IMR-90 (cell line): ENCODE measurements around the gene PWWP3B. TPM values are rescaled to one million over a fixed set of nuclear protein-coding genes. Genes with fewer than 3 reads are reported as not detected.
"Not testable (repeated sequence)": the region's sequence is repeated elsewhere in the genome, so short reads cannot be mapped to it uniquely, and the experiment has no call there.

Experiments used
- ATAC-seq: fragments of 200-7000 bp; cut with Tn5 transposase; 2 replicates; pipeline ENCODE4 v1.9.1; 2020; ENCODE audit warnings: low read depth, mild to moderate bottlenecking, moderate library complexity
- BruUV-seq: library from RNA; stranded (reverse); fragments of 400-500 nt; replicated peaks from 2 replicates; lab custom pipeline; 2021; lab: Mats Ljungman, UMichigan
- CTCF ChIA-PET: fragments of 300-600 bp; formaldehyde crosslinking; extraction: SDS; loops from one replicate; lab custom pipeline; 2021; ENCODE audit warnings: antibody characterized with exemption; lab: Yijun Ruan, JAX
- POLR2A ChIA-PET: fragments of 300-600 bp; sonication (Branson Sonifier 250); formaldehyde crosslinking; loops from one replicate; lab custom pipeline; 2022; ENCODE audit warnings: antibody characterized with exemption; ENCODE audit not compliant: unreplicated experiment; lab: Charles Lee
- DNase-seq: peaks from one replicate; pipeline ENCODE4 v3.0.0; 2013
- H2AFZ ChIP-seq: replicated peaks from 2 replicates; pipeline ENCODE3; 2013; ENCODE audit warnings: low read length, mild to moderate bottlenecking; ENCODE audit not compliant: poor library complexity
- H2AK5ac ChIP-seq: 2 replicates; pipeline ENCODE4 v1.6.1; 2013; ENCODE audit warnings: low read depth, low read length, inconsistent platforms
- H2AK9ac ChIP-seq: replicated peaks from 2 replicates; pipeline ENCODE3; 2013; ENCODE audit warnings: mild to moderate bottlenecking, low read depth, low read length, moderate library complexity; ENCODE audit not compliant: poor library complexity
- H2BK120ac ChIP-seq: 2 replicates; pipeline ENCODE4 v1.6.1; 2013; ENCODE audit warnings: low read depth, low read length, inconsistent platforms
- H2BK15ac ChIP-seq: 3 replicates; pipeline ENCODE4 v1.6.1; 2013; ENCODE audit warnings: low read depth, low read length, inconsistent platforms
- H2BK20ac ChIP-seq: 2 replicates; pipeline ENCODE4 v1.6.1; 2013; ENCODE audit warnings: low read depth, mild to moderate bottlenecking, inconsistent platforms, low read length, moderate library complexity
- H2BK5ac ChIP-seq: 2 replicates; pipeline ENCODE4 v1.6.1; 2013; ENCODE audit warnings: mild to moderate bottlenecking, low read depth, low read length, inconsistent platforms; ENCODE audit not compliant: poor library complexity, severe bottlenecking
- H3K14ac ChIP-seq: replicated peaks from 2 replicates; pipeline ENCODE4 v1.6.1; 2013; ENCODE audit warnings: low read depth, low read length, inconsistent platforms
- H3K18ac ChIP-seq: 2 replicates; pipeline ENCODE4 v1.6.1; 2013; ENCODE audit warnings: low read depth, low read length, control low read depth
- H3K23ac ChIP-seq: 2 replicates; pipeline ENCODE4 v1.6.1; 2013; ENCODE audit warnings: low read depth, low read length, inconsistent platforms
- H3K27ac ChIP-seq: 2 replicates; pipeline ENCODE4 v1.5.1; 2013; ENCODE audit warnings: mild to moderate bottlenecking, control low read depth, low read length; ENCODE audit not compliant: insufficient read depth
- H3K27me3 ChIP-seq: 2 replicates; pipeline ENCODE4 v1.6.1; 2013; ENCODE audit warnings: low read length; ENCODE audit not compliant: control insufficient read depth, insufficient read depth
- H3K36me3 ChIP-seq: 2 replicates; pipeline ENCODE4 v1.6.1; 2013; ENCODE audit warnings: low read length, mixed read lengths; ENCODE audit not compliant: control insufficient read depth, insufficient read depth
- H3K4ac ChIP-seq: 2 replicates; pipeline ENCODE4 v1.6.1; 2013; ENCODE audit warnings: low read depth, low read length, inconsistent platforms
- H3K4me1 ChIP-seq: 2 replicates; pipeline ENCODE4 v1.6.1; 2013; ENCODE audit warnings: low read length, mixed read lengths; ENCODE audit not compliant: control insufficient read depth, insufficient read depth
- H3K4me2 ChIP-seq: 2 replicates; pipeline ENCODE4 v1.6.1; 2013; ENCODE audit warnings: low read depth, mild to moderate bottlenecking, control low read depth, low read length, moderate library complexity
- H3K4me3 ChIP-seq: 2 replicates; pipeline ENCODE4 v1.5.1; 2013; ENCODE audit warnings: low read depth, mild to moderate bottlenecking, control low read depth, low read length, moderate library complexity; ENCODE audit not compliant: insufficient read depth
- H3K56ac ChIP-seq: 2 replicates; pipeline ENCODE4 v1.6.1; 2013; ENCODE audit warnings: low read length, inconsistent platforms; ENCODE audit not compliant: insufficient read depth; ENCODE audit errors: extremely low read depth
- H3K79me1 ChIP-seq, 2 experiments: 2 replicates each; pipeline ENCODE4 v1.6.1; 2013; ENCODE audit warnings: low read length in 2 of 2, inconsistent platforms in 1 of 2, low read depth in 1 of 2
- H3K9ac ChIP-seq: 2 replicates; pipeline ENCODE4 v1.6.1; 2013; ENCODE audit warnings: low read depth, low read length, control low read depth
- H3K9me1 ChIP-seq: 2 replicates; pipeline ENCODE4 v1.6.1; 2013; ENCODE audit warnings: low read length, inconsistent platforms; ENCODE audit not compliant: insufficient read depth
- H3K9me3 ChIP-seq: 2 replicates; pipeline ENCODE4 v1.6.1; 2013; ENCODE audit warnings: low read length; ENCODE audit not compliant: control insufficient read depth, insufficient read depth
- H4K20me1 ChIP-seq: 2 replicates; pipeline ENCODE4 v1.6.1; 2013; ENCODE audit warnings: low read length, inconsistent platforms; ENCODE audit not compliant: insufficient read depth
- H4K5ac ChIP-seq: 2 replicates; pipeline ENCODE4 v1.6.1; 2013; ENCODE audit warnings: mild to moderate bottlenecking, low read depth, low read length, control low read depth
- H4K8ac ChIP-seq, 2 experiments: 2 replicates each; pipeline ENCODE4 v1.6.1; 2013; ENCODE audit warnings: low read depth in 2 of 2, low read length in 2 of 2, control low read depth in 1 of 2, inconsistent platforms in 1 of 2
- H4K91ac ChIP-seq: 2 replicates; pipeline ENCODE4 v1.6.1; 2013; ENCODE audit warnings: low read depth, low read length, inconsistent platforms; ENCODE audit not compliant: insufficient read depth
- CHD1 ChIP-seq: IDR thresholded peaks from 2 replicates; pipeline ENCODE4 v1.6.1; 2012; ENCODE audit warnings: low read depth, low read length, improper control_type of control experiment
- MAFK ChIP-seq: IDR thresholded peaks from 2 replicates; pipeline ENCODE4 v1.6.1; 2012; ENCODE audit warnings: low read depth, low read length, improper control_type of control experiment
- MXI1 ChIP-seq: IDR thresholded peaks from 2 replicates; pipeline ENCODE4 v1.6.1; 2012; ENCODE audit warnings: low read depth, mild to moderate bottlenecking, low read length, moderate library complexity, borderline replicate concordance
- POLR2A ChIP-seq: IDR thresholded peaks from 2 replicates; pipeline ENCODE4 v1.6.1; 2012; ENCODE audit warnings: mild to moderate bottlenecking, low read depth, low read length
- RAD21 ChIP-seq: IDR thresholded peaks from 2 replicates; pipeline ENCODE4 v1.6.1; 2012; ENCODE audit warnings: low read length, improper control_type of control experiment
- RCOR1 ChIP-seq: IDR thresholded peaks from 2 replicates; pipeline ENCODE4 v1.6.1; 2012; ENCODE audit warnings: mild to moderate bottlenecking, low read length, improper control_type of control experiment; ENCODE audit not compliant: insufficient replicate concordance
- RFX5 ChIP-seq: IDR thresholded peaks from 2 replicates; pipeline ENCODE4 v1.8.0; 2012; ENCODE audit warnings: low read depth, mild to moderate bottlenecking, low read length, moderate library complexity
- WGBS, 2 experiments: methylation state at CpG; one replicate each; pipeline versions ENCODE4 v1.1.5 to v1.1.7; 2013; ENCODE audit warnings: missing lambda C conversion rate in 2 of 2; ENCODE audit not compliant: insufficient read length in 1 of 2; ENCODE audit errors: extremely low coverage in 2 of 2; 5-methylcytosine and 5-hydroxymethylcytosine counted together
- dilution Hi-C: fragments of 300-500 bp; cut with HindIII; formaldehyde crosslinking; loops from one replicate; pipeline ENCODE4 v1.14.3; 2018; ENCODE audit warnings: low sequenced_read_pairs; ENCODE audit not compliant: unreplicated experiment
- in situ Hi-C: fragments of 300-500 bp; cut with MboI; formaldehyde crosslinking; loops from 3 replicates; pipeline ENCODE4 v1.14.3; 2019; ENCODE audit warnings: low sequenced_read_pairs, inconsistent platforms, mixed read lengths
- intact Hi-C: fragments of 100-400 bp; cut with micrococcal nuclease; formaldehyde crosslinking; loops from 2 replicates; pipeline ENCODE4 v1.10.0; 2022
- polyA plus RNA-seq, 3 experiments: library from polyadenylated mRNA; depleted of rRNA; stranded (reverse); fragments of >200 nt; gene quantifications; 2 replicates each; pipeline ENCODE4 v1.2.3, GENCODE V29; 2012; ENCODE audit warnings: low replicate concordance in 1 of 3
- total RNA-seq: library from RNA; depleted of rRNA; stranded (reverse); fragments of >200 nt; gene quantifications from 2 replicates; pipeline ENCODE4 v1.2.3, GENCODE V29; 2012
- TF ChIP-seq, protein P1 (sequence below): fragments of 150-350 bp; IDR thresholded peaks from 2 replicates; pipeline ENCODE4 v1.6.1; 2016; ENCODE audit warnings: low read depth, mild to moderate bottlenecking, low read length, moderate library complexity, borderline replicate concordance

PWWP3B gene
- total and polyA plus RNA-seq, 2 of the 4 experiments (the other 2 are of a cell fraction) = not detected

DNA sequence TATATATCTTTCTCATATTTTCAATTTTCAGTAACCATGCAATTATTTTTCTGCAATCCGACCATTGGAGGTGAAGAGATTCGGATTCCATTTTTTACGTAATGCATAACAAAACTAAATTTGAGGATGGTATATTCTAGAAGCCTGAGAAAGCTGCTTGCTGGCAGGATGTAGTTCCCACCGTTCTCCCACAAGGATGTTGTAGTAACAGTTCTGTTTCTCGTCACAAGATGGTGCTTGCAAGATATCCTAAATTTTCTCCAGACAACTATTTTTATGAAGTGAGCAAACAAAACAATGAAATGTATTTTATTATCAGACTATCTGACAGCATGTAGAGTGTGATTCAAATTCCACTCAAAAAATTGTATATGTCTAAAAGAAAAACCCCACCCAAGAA lies 10.7 kb downstream of the PWWP3B start:
- Histone ChIP-seq H3K36me3 (no peaks in the 10 kb centered on the region), H3K9me1 (no peaks in the 10 kb centered on the region)

DNA sequence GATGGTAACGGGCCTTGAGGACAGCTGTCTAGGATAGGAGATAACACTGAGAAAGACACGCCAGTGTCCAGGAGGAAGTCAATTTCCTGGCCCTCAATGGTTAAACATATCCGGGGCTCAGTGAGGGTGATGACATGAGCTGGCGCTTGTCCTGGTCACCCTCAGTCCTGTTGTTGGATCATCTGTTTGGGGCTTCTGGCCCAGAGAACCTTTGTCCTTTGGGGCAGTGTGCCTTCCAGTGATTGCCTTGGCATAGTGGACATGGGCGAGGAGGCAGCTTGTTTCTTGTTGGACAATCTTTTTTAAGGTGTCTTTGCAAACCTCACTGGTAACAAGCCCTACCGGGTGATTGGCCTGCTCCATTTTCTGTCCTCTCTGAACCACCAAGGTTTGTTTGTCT lies 15.6 kb downstream of the PWWP3B start:
- H2BK15ac ChIP-seq, H3K4me1 ChIP-seq, H3K27me3 ChIP-seq, dilution Hi-C loops, H4K5ac ChIP-seq, H3K9me3 ChIP-seq, H2AK5ac ChIP-seq, H3K27ac ChIP-seq, POLR2A ChIA-PET, H2BK5ac ChIP-seq, H4K8ac ChIP-seq, H3K36me3 ChIP-seq, H2BK120ac ChIP-seq, H3K23ac ChIP-seq, H3K18ac ChIP-seq, H3K79me1 ChIP-seq, H3K56ac ChIP-seq, in situ Hi-C loops, ATAC-seq, BruUV-seq, H2BK20ac ChIP-seq, H3K4me2 ChIP-seq, H4K20me1 ChIP-seq, H3K4ac ChIP-seq, DNase-seq, H3K14ac ChIP-seq, intact Hi-C loops, H3K9ac ChIP-seq, H2AFZ ChIP-seq, H4K91ac ChIP-seq, CTCF ChIA-PET, H2AK9ac ChIP-seq, H3K4me3 ChIP-seq, H3K9me1 ChIP-seq: not testable (repeated sequence)
- WGBS, 2 experiments = no CpG with 5 or more reads among the region's 6 CpGs

More for the DNA sequence above, 10.7 kb downstream of the PWWP3B start:
- no peak overlapping the region for H4K5ac ChIP-seq
- intact Hi-C loops (no loop called here), dilution Hi-C loops (no loop called here), in situ Hi-C loops (no loop called here)
- H2BK15ac ChIP-seq = no peak overlapping the region
- H2BK20ac ChIP-seq = no peak overlapping the region
- H4K20me1 ChIP-seq = no peaks in the 10 kb centered on the region
- no CpG with 5 or more reads among the region's 5 CpGs for WGBS, 2 experiments
- ChIA-PET CTCF (no interaction called here), POLR2A (no interaction called here)
- no peak overlapping the region for H3K23ac ChIP-seq
- H2AK5ac ChIP-seq = no peak overlapping the region
- H3K4ac ChIP-seq = no peak overlapping the region
- no peak overlapping the region for H2AK9ac ChIP-seq
- H3K56ac ChIP-seq = no peak overlapping the region
- H2BK120ac ChIP-seq = no peak overlapping the region
- no peak overlapping the region for H4K8ac ChIP-seq
- H3K79me1 ChIP-seq = no peaks in the 10 kb centered on the region
- H4K91ac ChIP-seq = no peak overlapping the region
- ATAC-seq (no peak), DNase-seq (no peak)
- H3K4me3 ChIP-seq = no peak overlapping the region
- TF ChIP-seq RCOR1 (no peak), RFX5 (no peak), CHD1 (no peak), RAD21 (no peak), MXI1 (no peak), POLR2A (no peak), MAFK (no peak)
- TF ChIP-seq, protein P1, sequence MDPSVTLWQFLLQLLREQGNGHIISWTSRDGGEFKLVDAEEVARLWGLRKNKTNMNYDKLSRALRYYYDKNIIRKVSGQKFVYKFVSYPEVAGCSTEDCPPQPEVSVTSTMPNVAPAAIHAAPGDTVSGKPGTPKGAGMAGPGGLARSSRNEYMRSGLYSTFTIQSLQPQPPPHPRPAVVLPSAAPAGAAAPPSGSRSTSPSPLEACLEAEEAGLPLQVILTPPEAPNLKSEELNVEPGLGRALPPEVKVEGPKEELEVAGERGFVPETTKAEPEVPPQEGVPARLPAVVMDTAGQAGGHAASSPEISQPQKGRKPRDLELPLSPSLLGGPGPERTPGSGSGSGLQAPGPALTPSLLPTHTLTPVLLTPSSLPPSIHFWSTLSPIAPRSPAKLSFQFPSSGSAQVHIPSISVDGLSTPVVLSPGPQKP = no peak
- H3K9ac ChIP-seq = no peak overlapping the region
- no peak overlapping the region for H2BK5ac ChIP-seq
- BruUV-seq = no TSS peak
- no peak overlapping the region for H3K27ac ChIP-seq
- H3K4me1 ChIP-seq = no peaks in the 10 kb centered on the region
- H3K9me3 ChIP-seq = no peaks in the 10 kb centered on the region
- no peak overlapping the region for H3K18ac ChIP-seq
- H3K27me3 ChIP-seq = no peaks in the 10 kb centered on the region
- H2AFZ ChIP-seq = no peak overlapping the region
- no peak overlapping the region for H3K4me2 ChIP-seq
- no peak overlapping the region for H3K14ac ChIP-seq
